ENCODE results near the gene HOXA10. TPM values are rescaled to one million over a fixed set of nuclear protein-coding genes. Genes with fewer than 3 reads are reported as not detected.

Gene HOXA10
- total RNA-seq, 1 experiment from 2014 or later, result 3.9 TPM

- Mint-ChIP-seq H3K27ac (ENCODE audit: low read depth, unreplicated experiment) (no peak overlapping the region), H3K4me1 (ENCODE audit: insufficient read depth, unreplicated experiment) (no peaks in the 10 kb centered on the region), H3K27me3 (ENCODE audit: insufficient read depth, unreplicated experiment) (peaks cover 19% of the 10 kb centered on the region), H3K9me3 (ENCODE audit: unreplicated experiment) (no peaks in the 10 kb centered on the region), H3K4me3 (ENCODE audit: unreplicated experiment) (no peak overlapping the region), H3K36me3 (ENCODE audit: insufficient read depth, unreplicated experiment) (no peaks in the 10 kb centered on the region)
- no peak for DNase-seq (ENCODE audit: unreplicated experiment)
- ChIA-PET CTCF (interaction anchor here (3.2 kb wide), 1 partner anchor 14 kb away, joined by 10 read pairs; no protein-coding TSS in a partner anchor), POLR2A (no interaction called here)
- no peak for TF ChIP-seq CTCF (IDR thresholded peaks at IDR 0.05; ENCODE audit: unreplicated experiment)
- BruUV-seq (replicated peaks), result no TSS peak
- intact Hi-C loops (cut with micrococcal nuclease), result loop anchor here (10.0 kb wide), 1 partner anchor 1732 kb away; no protein-coding TSS in a partner anchor
Measured at GRCh38 chr7:27192546-27193334, 18.6 kb upstream of the HOXA10 start.

GRCh38 chr7:27191833-27192545, 17.9 kb upstream of the HOXA10 start:
- TF ChIP-seq CTCF (IDR thresholded peaks at IDR 0.05; ENCODE audit: unreplicated experiment), result no peak
- no peaks in the 10 kb centered on the region for H3K36me3 Mint-ChIP-seq (ENCODE audit: insufficient read depth, unreplicated experiment)
- no peaks in the 10 kb centered on the region for H3K9me3 Mint-ChIP-seq (ENCODE audit: unreplicated experiment)
- intact Hi-C loops (cut with micrococcal nuclease), result loop anchor here (10.0 kb wide), 1 partner anchor 1733 kb away; no protein-coding TSS in a partner anchor
- peaks cover 12% of the 10 kb centered on the region for H3K27me3 Mint-ChIP-seq (ENCODE audit: insufficient read depth, unreplicated experiment)
- DNase-seq (ENCODE audit: unreplicated experiment), result no peak
- H3K4me1 Mint-ChIP-seq (ENCODE audit: insufficient read depth, unreplicated experiment), result no peaks in the 10 kb centered on the region
- ChIA-PET CTCF (interaction anchor here (3.2 kb wide), 1 partner anchor 13 kb away, joined by 10 read pairs; no protein-coding TSS in a partner anchor), POLR2A (no interaction called here)
- BruUV-seq (replicated peaks), result no TSS peak
- no peak overlapping the region for H3K27ac Mint-ChIP-seq (ENCODE audit: low read depth, unreplicated experiment)
- H3K4me3 Mint-ChIP-seq (ENCODE audit: unreplicated experiment), result no peak overlapping the region

GRCh38 chr7:27191161-27191731, 17.1 kb upstream of the HOXA10 start:
- Mint-ChIP-seq H3K27ac (ENCODE audit: low read depth, unreplicated experiment) (no peak overlapping the region), H3K36me3 (ENCODE audit: insufficient read depth, unreplicated experiment) (no peaks in the 10 kb centered on the region), H3K4me3 (ENCODE audit: unreplicated experiment) (no peak overlapping the region), H3K4me1 (ENCODE audit: insufficient read depth, unreplicated experiment) (peaks cover 1% of the 10 kb centered on the region), H3K9me3 (ENCODE audit: unreplicated experiment) (no peaks in the 10 kb centered on the region), H3K27me3 (ENCODE audit: insufficient read depth, unreplicated experiment) (peaks cover 10% of the 10 kb centered on the region)
- intact Hi-C loops (cut with micrococcal nuclease), result loop anchor here (10.0 kb wide), 1 partner anchor 1734 kb away; no protein-coding TSS in a partner anchor
- DNase-seq (ENCODE audit: unreplicated experiment), result no peak
- ChIA-PET CTCF (interaction anchor here (2.2 to 3.2 kb wide), 2 partner anchors 12 to 19 kb away, joined by 6 to 10 read pairs; no protein-coding TSS in a partner anchor), POLR2A (no interaction called here)
- BruUV-seq (replicated peaks), result no TSS peak
- TF ChIP-seq CTCF (IDR thresholded peaks at IDR 0.05; ENCODE audit: unreplicated experiment), result no peak
